ENCODE data around the gene NEK7.

The NEK7 gene

GRCh38 chr1:198255784-198256183 lies 99.0 kb downstream of the NEK7 start:
- no peak for DNase-seq (ENCODE audit: low read depth)

DNA sequence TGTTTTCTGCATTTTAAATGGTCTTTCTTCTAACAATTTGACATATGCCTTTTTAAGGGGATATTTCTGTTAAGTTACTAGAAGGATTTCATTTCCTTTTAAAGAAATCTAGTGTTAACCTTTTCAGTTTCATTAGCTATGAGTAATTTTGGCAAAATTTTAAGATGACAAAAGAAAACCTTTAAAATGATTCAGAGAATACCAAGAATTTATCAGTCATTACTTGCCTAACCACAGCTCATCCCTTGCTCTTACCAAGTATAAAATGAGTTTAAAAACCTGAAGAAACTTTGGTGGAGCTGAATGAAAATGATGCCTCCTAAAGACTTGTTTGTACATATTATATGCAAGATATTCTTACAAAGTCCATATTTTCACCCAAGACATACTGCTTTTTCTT lies 101.7 kb downstream of the NEK7 start:
- DNase-seq (ENCODE audit: low read depth), result peak; percentile 57

DNA sequence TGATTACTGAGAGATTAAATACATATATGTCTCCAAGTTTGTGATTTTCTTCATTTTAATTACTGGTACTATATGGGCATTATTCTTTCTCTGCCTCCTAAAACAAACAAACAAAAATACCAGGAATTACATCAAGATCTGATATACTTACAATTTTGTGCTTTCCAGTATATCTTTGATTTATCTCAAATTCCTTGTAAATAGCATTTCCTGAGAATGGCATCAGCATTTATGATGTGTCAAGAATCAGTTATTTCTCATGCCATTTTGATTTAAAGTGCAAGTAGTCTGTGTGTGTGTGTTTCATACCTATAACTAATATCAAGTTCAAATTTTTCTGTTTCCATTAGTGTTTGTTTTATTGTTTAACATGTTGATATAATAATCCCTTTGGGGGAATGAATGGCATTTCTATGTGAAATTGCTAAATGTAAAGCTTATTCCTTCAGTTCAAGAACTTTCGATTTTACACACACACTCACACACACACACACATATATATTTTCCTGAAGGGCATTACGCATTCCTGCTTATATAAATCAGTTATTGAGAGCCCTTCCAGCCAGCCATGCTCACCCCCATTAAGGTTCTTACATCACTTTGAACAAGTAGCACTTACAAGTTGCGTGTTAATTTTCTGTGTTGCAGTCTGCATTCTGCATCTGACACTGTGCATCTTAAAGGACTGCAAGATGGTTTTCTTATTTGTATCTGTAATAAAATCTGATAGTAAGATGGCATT lies 102.7 kb downstream of the NEK7 start:
- no peak for DNase-seq (ENCODE audit: low read depth)

DNA sequence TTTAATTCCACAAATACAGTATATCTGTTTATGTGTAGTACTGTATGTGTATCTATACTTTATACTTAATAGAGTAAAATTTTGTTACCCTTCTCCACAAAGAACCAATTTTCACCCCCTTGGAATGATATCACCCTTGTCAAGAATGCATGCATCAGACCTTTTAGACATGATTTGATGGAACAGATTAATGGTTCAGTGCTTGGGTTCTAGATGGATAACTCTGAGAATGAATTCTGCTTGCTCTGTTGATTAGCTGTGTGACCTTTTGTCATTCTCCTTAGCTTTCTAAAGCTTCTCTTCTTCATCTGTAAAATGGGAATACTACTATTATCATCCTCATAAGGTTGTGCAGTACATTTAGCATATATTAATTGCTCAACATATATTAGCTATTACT lies 105.1 kb downstream of the NEK7 start:
- DNase-seq (ENCODE audit: low read depth), result no peak

- no peak for DNase-seq (ENCODE audit: low read depth)
These were observed 106.4 kb downstream of the NEK7 start for GRCh38 chr1:198263186-198263585.

- no peak for DNase-seq (ENCODE audit: low read depth)
These were observed 107.5 kb downstream of the NEK7 start for GRCh38 chr1:198264282-198264681.

DNA sequence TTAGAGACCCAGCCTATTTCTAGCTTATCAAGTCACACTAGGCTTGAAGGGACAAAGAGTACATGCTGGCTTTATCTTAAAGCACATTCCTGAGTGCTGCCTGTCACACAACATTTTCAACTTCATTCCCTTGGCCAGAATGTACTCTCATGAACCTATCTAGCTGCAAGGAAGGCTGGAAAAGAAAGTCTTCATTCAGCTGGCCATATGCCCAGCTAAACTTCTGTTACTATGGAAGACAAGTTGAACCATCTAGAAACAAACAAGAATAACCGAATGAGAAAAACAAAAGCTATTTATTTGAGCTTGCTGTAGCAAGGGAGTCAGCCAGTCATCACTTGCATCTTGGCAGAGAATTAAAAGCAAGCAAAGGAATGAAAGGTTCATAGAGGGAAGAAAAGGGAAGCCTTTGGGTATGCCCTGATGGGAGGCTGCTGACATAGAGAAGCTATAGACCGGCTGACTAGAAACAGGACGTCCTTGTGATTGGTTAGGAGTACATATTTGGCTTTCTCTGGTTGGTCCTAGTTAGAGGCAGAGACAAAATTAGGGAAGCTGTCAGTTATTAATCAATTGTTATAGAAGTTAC lies 108.4 kb downstream of the NEK7 start:
- DNase-seq (ENCODE audit: low read depth), result peak; percentile 45

DNA sequence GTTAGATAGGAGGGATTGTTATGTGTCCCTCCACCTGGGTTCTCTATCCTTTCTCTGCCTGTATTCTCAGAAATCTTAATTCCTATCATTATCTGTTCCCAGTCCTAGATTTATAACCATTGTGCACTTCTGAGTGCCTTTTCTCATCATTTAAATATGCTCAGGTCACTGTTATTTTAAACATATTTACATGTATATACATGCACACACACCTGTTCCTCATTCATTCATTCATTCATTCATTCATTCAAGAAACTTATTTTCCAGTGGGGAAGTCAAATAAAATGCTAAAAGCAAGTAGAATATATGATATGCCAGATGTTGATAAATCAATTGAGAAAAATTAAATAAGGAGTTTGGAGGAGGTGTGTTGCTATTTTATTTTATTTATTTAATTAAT lies 110.3 kb downstream of the NEK7 start:
- DNase-seq (ENCODE audit: low read depth), result no peak

DNA sequence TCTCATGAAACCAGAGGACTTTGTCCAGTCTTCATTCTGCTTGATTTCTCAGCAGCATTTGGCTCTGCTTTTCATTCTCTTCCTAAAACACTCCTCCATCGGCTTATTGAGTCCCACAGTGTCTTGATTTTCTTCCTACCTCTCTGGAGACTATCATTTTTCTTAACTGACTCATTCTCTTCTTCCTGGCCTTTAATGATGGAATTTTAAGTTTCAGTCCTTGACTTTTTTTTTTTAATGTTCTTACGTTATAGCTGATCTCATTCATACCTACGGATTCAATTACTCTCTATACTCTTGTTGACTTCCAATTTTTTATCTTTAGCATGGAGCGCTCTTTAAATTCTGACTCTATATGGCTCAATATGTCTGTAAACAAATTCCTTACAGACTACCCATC lies 111.1 kb downstream of the NEK7 start:
- DNase-seq (ENCODE audit: low read depth), result no peak

- DNase-seq (ENCODE audit: low read depth), result no peak
These were observed 112.2 kb downstream of the NEK7 start for GRCh38 chr1:198268784-198269645.

- no peak for DNase-seq (ENCODE audit: low read depth)
These were observed 112.8 kb downstream of the NEK7 start for GRCh38 chr1:198269646-198269940.

- no peak for DNase-seq (ENCODE audit: low read depth)
These were observed 113.6 kb downstream of the NEK7 start for GRCh38 chr1:198270273-198270828.

GRCh38 chr1:198271467-198271866 lies 114.7 kb downstream of the NEK7 start:
- DNase-seq (ENCODE audit: low read depth), result no peak

DNA sequence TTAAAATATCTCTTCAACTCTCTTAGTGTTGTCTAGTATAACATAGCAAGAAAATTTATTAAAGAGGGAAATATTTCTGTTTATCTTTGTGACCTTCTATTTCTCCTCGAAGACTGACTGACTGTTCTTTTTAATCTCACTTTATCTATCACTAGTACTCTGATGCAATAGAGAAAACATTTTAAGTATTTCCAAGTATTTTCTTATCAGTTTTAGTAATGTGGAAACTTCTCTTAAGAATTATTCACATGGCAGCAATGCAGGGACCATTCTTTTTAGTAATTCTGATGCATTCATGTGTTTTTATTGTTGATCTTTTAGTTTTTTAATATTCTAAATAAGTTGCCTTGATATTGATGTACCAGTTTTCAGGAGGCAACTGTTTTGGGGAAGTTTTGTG lies 115.7 kb downstream of the NEK7 start:
- no peak for DNase-seq (ENCODE audit: low read depth)

GRCh38 chr1:198273748-198274295 lies 117.0 kb downstream of the NEK7 start:
- DNase-seq (ENCODE audit: low read depth), result no peak

- no peak for DNase-seq (ENCODE audit: low read depth)
These were observed 118.8 kb downstream of the NEK7 start for GRCh38 chr1:198275597-198275996.

- DNase-seq (ENCODE audit: low read depth), result no peak
These were observed 119.4 kb downstream of the NEK7 start for GRCh38 chr1:198276241-198276640.

- no peak for DNase-seq (ENCODE audit: low read depth)
These were observed 122.1 kb downstream of the NEK7 start for GRCh38 chr1:198278943-198279342.

DNA sequence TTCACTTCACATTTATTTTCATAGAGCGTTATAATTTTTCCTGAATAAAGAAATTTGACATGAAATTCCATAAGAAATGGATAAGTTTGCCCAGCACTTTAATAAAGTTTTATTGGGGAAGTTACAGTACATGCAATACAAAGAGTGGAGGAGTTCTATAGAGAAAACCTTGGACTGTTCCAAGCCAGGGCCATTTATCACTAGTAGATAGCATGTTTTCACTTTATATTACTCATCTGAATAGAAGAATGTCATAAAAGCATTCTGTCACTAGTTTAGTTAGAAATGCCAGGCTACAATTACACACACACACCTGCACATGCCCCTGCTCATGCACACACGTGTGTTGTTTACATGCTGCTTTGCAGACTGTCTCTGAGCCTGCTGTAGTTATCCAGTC lies 123.3 kb downstream of the NEK7 start:
- no peak for DNase-seq (ENCODE audit: low read depth)

DNA sequence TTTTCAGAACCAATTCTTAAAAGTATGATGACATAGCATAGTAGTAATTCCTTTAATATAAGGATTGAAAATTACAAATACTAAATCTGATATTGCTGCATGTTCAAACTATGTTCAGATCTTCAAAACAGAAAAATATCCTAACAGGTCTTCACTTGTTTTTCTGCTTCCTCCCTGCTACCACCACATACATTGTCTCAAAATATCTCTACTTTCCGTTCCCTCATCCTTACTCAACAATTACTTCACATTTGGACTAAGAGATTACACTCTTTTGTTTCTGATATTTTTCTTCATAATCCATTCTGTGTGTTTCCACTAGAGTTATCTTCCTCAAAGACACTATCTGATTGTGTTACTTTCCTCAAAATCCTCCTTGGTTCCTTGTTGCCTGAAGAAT lies 125.1 kb downstream of the NEK7 start:
- no peak for DNase-seq (ENCODE audit: low read depth)

GRCh38 chr1:198283222-198283621 lies 126.4 kb downstream of the NEK7 start:
- DNase-seq (ENCODE audit: low read depth), result no peak

DNA sequence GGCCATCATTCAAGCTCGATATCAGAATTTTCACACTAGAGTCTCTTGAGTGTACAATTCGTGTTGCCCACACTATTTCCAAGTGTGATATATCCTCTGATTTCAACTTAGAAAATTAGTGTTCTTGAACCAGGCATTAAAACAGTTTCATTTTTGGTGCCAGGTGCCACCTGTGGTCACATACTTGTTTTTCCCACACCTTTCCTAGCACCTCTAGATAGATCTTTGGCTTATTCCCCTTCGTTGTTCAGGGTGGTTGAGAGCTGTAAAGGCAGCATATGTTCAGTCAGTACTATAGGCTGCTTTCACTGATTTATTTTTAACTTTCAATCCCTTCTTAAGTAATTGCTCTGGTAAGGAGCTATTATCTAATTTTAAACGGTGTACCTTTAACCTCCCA lies 131.1 kb downstream of the NEK7 start:
- DNase-seq (ENCODE audit: low read depth), result no peak
